ENCODE measurements around the gene SAMM50.

SAMM50 gene

GRCh38 chr22:44032126-44032730 is 77.0 kb downstream of the SAMM50 start:
- DNase-seq: no peak

GRCh38 chr22:44033287-44033686 is 78.0 kb downstream of the SAMM50 start:
- DNase-seq: no peak

- no peak for DNase-seq
Measured at GRCh38 chr22:44033694-44034093, 78.5 kb downstream of the SAMM50 start.

DNA sequence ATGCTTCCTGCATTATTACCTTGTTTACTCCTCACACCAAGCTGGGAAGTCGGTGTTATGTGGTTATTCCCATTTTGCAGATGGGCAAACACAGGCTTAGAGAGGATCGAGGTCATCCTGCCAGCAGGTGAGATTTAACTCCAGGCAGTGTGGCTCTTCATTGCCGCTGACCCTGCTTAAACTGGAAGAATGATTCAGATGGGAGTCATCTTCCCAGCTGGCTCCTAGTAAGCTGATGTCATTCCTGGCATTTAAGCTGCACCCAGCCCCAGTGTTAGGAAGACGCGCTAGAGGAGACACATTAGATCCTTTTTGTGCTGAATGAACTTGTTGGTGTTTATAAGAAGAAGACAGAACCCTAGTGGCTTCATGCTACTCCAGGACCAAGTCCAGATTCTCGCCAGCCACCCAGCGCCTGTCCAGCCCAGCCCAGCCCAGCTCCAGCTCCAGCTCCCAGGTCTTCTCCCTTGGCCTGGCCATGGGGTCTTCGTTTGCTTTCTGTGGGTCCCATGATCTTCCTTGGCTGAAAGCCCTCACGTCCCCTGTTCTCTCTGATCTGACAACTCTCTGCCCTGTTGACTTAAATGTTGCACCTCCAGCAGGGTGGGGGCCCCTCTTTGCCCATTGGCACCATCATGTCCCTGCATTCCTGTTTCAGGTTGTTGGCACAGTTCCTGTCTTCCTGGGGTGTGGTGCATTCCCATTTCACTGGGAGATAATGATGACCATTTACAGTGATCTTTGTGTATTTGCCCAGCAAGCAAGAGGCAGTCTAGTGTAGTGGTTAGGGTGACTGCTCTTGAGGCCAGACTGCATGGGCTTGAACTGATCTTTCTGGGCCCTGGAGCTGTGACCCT is 82.5 kb downstream of the SAMM50 start:
- DNase-seq: no peak

DNA sequence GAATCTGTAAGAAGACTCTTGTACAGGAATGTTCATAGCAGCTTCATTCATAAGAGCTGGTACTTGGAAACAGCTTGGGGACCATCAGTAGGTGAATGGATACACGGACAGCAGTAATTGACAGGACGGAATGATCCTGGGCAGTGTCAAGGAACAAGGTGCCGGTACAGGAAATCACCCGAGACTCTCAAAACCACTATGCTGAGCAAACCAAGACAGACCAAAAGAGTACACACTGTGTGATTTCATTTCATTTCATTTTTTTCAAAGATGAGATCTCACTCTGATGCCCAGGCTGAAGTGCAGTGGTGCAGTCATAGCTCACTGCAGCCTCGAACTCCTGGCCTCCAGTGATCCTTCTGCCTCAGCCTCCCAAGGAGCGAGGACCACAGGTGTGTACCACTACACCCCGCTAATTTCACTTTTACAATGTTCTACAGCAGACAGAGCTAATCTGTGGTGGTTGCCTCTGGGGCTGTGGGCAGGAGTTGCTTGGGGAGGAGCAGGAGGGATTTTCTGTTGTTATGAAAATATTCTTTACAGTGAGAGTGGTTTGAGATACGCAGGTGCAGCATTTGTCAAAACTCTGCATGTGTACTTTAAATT is 84.4 kb downstream of the SAMM50 start:
- DNase-seq: no peak

GRCh38 chr22:44042249-44043218 is 87.3 kb downstream of the SAMM50 start:
- DNase-seq: no peak

- no peak for DNase-seq
Measured at GRCh38 chr22:44045145-44045544, 89.9 kb downstream of the SAMM50 start.

All from NCI-H2171 (cell line).